Mesenchymal stem cell (in vitro differentiated cells and primary cell): ENCODE data around the gene METTL25B.

ENCODE experiments used
- DNase-seq: peaks from one replicate; pipeline ENCODE4 v3.0.0-alpha.2; 2013
- H2AFZ ChIP-seq: one replicate; pipeline ENCODE4 v1.6.1; 2013; ENCODE audit warnings: low read depth, mild to moderate bottlenecking, control low read depth, inconsistent platforms, low read length, moderate library complexity
- H2AK5ac ChIP-seq: 2 replicates; pipeline ENCODE4 v1.6.1; 2013; ENCODE audit warnings: low read length, moderate library complexity, mild to moderate bottlenecking, inconsistent platforms; ENCODE audit not compliant: severe bottlenecking
- H2BK120ac ChIP-seq: one replicate; pipeline ENCODE4 v1.6.1; 2013; ENCODE audit warnings: low read depth, mild to moderate bottlenecking, inconsistent platforms, low read length, moderate library complexity
- H2BK12ac ChIP-seq, 2 experiments: one replicate each; pipeline ENCODE4 v1.6.1; 2013; ENCODE audit warnings: inconsistent platforms in 2 of 2, low read length in 2 of 2, mild to moderate bottlenecking in 2 of 2, moderate library complexity in 2 of 2, control low read depth in 1 of 2
- H2BK15ac ChIP-seq: one replicate; pipeline ENCODE4 v1.6.1; 2013; ENCODE audit warnings: mild to moderate bottlenecking, low read depth, inconsistent platforms; ENCODE audit not compliant: poor library complexity, severe bottlenecking
- H2BK5ac ChIP-seq: 2 replicates; pipeline ENCODE4 v1.6.1; 2013; ENCODE audit warnings: low read depth, mild to moderate bottlenecking, low read length, control low read depth, inconsistent platforms; ENCODE audit not compliant: poor library complexity, severe bottlenecking
- H3K14ac ChIP-seq, 2 experiments: one replicate each; pipeline ENCODE4 v1.6.1; 2013; ENCODE audit warnings: inconsistent platforms in 2 of 2, low read length in 2 of 2, control low read depth in 1 of 2, mild to moderate bottlenecking in 1 of 2, moderate library complexity in 1 of 2
- H3K18ac ChIP-seq, 2 experiments: one replicate each; pipeline ENCODE4 v1.6.1; 2013; ENCODE audit warnings: inconsistent platforms in 2 of 2, low read length in 2 of 2, control low read depth in 1 of 2, low read depth in 1 of 2, mild to moderate bottlenecking in 1 of 2
- H3K23ac ChIP-seq, 2 experiments: one replicate each; pipeline ENCODE4 v1.6.1; 2013; ENCODE audit warnings: inconsistent platforms in 2 of 2, low read length in 2 of 2, mild to moderate bottlenecking in 2 of 2, moderate library complexity in 2 of 2, control low read depth in 1 of 2
- H3K27ac ChIP-seq: 2 replicates; pipeline ENCODE4 v1.5.1; 2013; ENCODE audit warnings: mild to moderate bottlenecking, moderate library complexity, low read length, control low read depth, inconsistent platforms; ENCODE audit not compliant: poor library complexity, severe bottlenecking
- H3K27me3 ChIP-seq, 2 experiments: 2 replicates each; pipeline versions ENCODE4 v1.6.1 to v1.7.0; 2013; ENCODE audit warnings: low read length in 2 of 2, mild to moderate bottlenecking in 2 of 2, moderate library complexity in 2 of 2, control low read depth in 1 of 2, inconsistent platforms in 1 of 2; ENCODE audit not compliant: control insufficient read depth in 1 of 2, insufficient read depth in 1 of 2
- H3K36me3 ChIP-seq, 2 experiments: 2 replicates each; pipeline versions ENCODE4 v1.6.1 to v1.7.0; 2013; ENCODE audit warnings: low read length in 2 of 2, control low read depth in 1 of 2, inconsistent platforms in 1 of 2, low read depth in 1 of 2, mild to moderate bottlenecking in 1 of 2; ENCODE audit not compliant: insufficient read depth in 2 of 2, control insufficient read depth in 1 of 2
- H3K4ac ChIP-seq, 2 experiments: one replicate each; pipeline ENCODE4 v1.6.1; 2013; ENCODE audit warnings: inconsistent platforms in 2 of 2, low read length in 2 of 2, mild to moderate bottlenecking in 2 of 2, moderate library complexity in 2 of 2, control low read depth in 1 of 2, low read depth in 1 of 2
- H3K4me1 ChIP-seq: 2 replicates; pipeline ENCODE4 v1.6.1; 2013; ENCODE audit warnings: low read depth, low read length, control low read depth; ENCODE audit not compliant: control insufficient read depth, insufficient read depth
- H3K4me2 ChIP-seq: 2 replicates; pipeline ENCODE4 v1.6.1; 2013; ENCODE audit warnings: low read length, mild to moderate bottlenecking, inconsistent platforms; ENCODE audit not compliant: poor library complexity, severe bottlenecking
- H3K4me3 ChIP-seq, 2 experiments: 2 replicates each; pipeline versions ENCODE4 v1.5.1 to v1.7.0; 2013; ENCODE audit warnings: low read length in 2 of 2, mild to moderate bottlenecking in 2 of 2, control low read depth in 1 of 2, low read depth in 1 of 2; ENCODE audit not compliant: insufficient read depth in 1 of 2
- H3K79me1 ChIP-seq: replicated peaks from 2 replicates; pipeline ENCODE4 v1.6.1; 2013; ENCODE audit warnings: mild to moderate bottlenecking, control low read depth, low read length, inconsistent platforms; ENCODE audit not compliant: poor library complexity, severe bottlenecking
- H3K9ac ChIP-seq: 2 replicates; pipeline ENCODE4 v1.7.0; 2013; ENCODE audit warnings: mild to moderate bottlenecking, low read length, moderate library complexity
- H3K9me3 ChIP-seq: 2 replicates; pipeline ENCODE4 v1.7.0; 2013; ENCODE audit warnings: mild to moderate bottlenecking, low read length; ENCODE audit not compliant: control insufficient read depth
- H4K8ac ChIP-seq: one replicate; pipeline ENCODE4 v1.6.1; 2013; ENCODE audit warnings: inconsistent platforms, mild to moderate bottlenecking, low read length, moderate library complexity
- H4K91ac ChIP-seq: one replicate; pipeline ENCODE4 v1.6.1; 2013; ENCODE audit warnings: mild to moderate bottlenecking, low read length, inconsistent platforms
- WGBS: methylation state at CpG from one replicate; pipeline ENCODE4 v1.1.7; 2013; ENCODE audit warnings: mixed read lengths; 5-methylcytosine and 5-hydroxymethylcytosine counted together

The METTL25B gene

DNA sequence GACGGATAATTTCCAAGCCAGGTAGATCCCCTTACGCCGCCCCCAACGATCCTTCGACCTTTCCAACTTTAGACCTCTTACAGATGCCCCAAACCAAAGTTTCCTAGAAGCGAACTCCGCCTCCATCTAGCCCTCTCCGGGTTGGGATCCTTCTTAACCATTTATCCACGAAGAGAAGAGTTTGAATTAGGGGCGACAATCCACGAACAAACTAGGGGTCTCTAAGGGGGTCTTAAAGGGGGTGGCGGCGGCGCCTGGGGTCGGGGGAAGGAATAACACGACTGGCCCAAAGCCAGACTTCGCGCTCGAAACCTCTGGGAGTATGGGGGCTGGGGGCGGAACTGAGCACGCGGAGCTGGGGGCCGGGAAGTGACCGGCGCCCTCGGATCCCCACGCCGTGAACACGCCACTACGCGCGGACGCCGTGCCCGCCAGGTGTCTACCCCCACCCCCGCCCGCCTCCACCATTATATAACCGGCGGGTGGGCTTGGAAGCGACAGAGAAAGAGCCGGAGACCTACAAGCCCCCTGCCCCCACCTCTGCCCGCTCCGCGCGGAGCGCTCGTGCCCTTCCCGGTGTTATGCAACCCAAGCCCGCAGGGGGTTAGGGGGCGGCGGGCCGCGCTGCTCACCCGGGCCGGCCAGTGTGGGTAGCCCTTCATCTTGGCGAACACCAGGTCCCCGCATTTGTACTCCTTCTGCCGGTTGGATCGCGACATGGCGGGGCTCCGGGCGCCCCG lies 22.6 kb downstream of the METTL25B start:
- peak overlapping the region; percentile 96 to 99 for H3K4ac ChIP-seq
- peaks cover 33% of the 10 kb centered on the region for H3K4me1 ChIP-seq
- peak overlapping the region; percentile 90 for H4K8ac ChIP-seq
- peak overlapping the region; percentile 84 to 90 for H3K4me3 ChIP-seq
- peak overlapping the region; percentile 14 to 92 for H2BK12ac ChIP-seq
- peak overlapping the region; percentile 2 to 56 for H3K14ac ChIP-seq
- 2% methylated on average over 37 of the region's 64 CpGs for WGBS
- no peaks in the 10 kb centered on the region for H3K9me3 ChIP-seq
- DNase-seq, result peak; percentile 62
- peak overlapping the region; percentile 98 for H2BK120ac ChIP-seq
- peak overlapping the region; percentile 99 for H2AK5ac ChIP-seq
- H4K91ac ChIP-seq, result peak overlapping the region; percentile 95
- H3K18ac ChIP-seq, result peak overlapping the region; percentile 97 to 98
- peak overlapping the region; percentile 74 for H2BK5ac ChIP-seq
- peaks cover 3 to 11% of the 10 kb centered on the region in 2 experiments for H3K36me3 ChIP-seq
- peak overlapping the region; percentile 90 for H3K27ac ChIP-seq
- peak overlapping the region; percentile 94 for H3K9ac ChIP-seq
- H3K4me2 ChIP-seq, result peak overlapping the region; percentile 90
- no peak overlapping the region for H2AFZ ChIP-seq
- no peaks in the 10 kb centered on the region for H3K27me3 ChIP-seq
- H3K23ac ChIP-seq, result peak overlapping the region; percentile 91 to 99
- H2BK15ac ChIP-seq, result peak overlapping the region; percentile 64
- H3K79me1 ChIP-seq, result peaks cover 9% of the 10 kb centered on the region

DNA sequence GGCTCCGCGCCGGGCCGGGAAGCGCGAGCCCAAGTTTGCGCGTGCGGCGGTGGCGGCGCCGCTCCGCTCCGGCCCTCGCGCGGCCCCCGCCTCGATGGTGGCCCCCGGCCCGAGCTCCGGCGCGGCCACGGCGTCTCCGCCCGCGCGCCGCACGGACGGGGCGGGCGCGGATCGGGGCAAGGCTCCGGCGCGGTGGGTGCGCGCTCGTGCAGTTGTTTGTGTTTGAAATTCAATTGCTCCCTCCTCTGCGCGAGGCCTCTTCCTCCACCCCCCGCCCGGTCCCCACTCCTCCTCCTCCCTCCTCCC lies 23.1 kb downstream of the METTL25B start, which contains the start of gene HDGF:
TSS of gene HDGF (minus strand) at position 225 of the 306 bp plus-strand sequence. CDS start 246 bp downstream, outside the sequence.
- 0% methylated on average over 4 of the region's 48 CpGs for WGBS
- Histone ChIP-seq H2BK5ac (peak within 1 kb of the TSS; percentile 74), H3K27ac (peak within 1 kb of the TSS; percentile 90)

DNA sequence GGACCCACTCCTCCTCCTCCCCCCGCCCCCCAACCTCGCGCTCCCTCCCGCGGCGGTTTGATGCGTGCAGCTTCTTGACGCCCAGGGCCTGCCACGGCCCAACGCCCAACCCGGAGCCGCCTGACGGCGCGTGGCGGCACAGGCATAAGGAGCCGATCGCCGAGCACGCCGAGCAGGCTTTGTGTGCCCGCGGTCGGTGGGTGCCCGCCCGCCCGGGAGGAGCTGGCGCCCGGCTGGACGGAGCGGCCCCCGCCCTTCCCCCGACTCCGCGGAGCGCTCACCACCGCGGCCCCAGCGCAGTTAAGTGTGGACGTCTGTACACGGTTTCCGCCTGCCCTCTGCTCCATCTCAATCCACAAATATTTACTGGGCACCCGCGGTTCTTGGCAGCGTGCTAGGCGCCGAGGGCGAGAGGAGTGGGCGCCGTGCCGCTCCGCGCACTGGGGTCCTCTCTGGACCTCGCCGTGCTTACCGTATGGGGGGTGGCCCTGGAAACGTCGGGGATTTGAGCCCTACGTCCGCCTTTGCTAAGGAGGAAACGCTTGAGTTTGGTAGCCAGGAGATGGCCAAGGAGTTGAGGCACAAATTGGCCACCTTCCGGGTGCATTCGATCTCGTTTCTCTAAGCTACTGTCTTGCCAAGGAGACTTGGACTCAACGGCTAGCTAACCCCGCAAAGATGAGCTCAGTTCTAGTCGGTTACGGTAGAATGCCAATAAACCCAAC lies 23.6 kb downstream of the METTL25B start:
- H3K18ac ChIP-seq, result peak overlapping the region; percentile 95 to 100
- H3K27ac ChIP-seq, result peak overlapping the region; percentile 77
- peak overlapping the region; percentile 77 for H2BK120ac ChIP-seq
- H3K36me3 ChIP-seq, result peaks cover 3 to 11% of the 10 kb centered on the region in 2 experiments
- peak overlapping the region; percentile 98 for H3K9ac ChIP-seq
- H2BK12ac ChIP-seq, result peak overlapping the region; percentile 38 to 85
- H2BK15ac ChIP-seq, result peak overlapping the region; percentile 95
- H3K4me1 ChIP-seq, result peaks cover 29% of the 10 kb centered on the region
- peak overlapping the region; percentile 93 for H4K8ac ChIP-seq
- H3K4ac ChIP-seq, result peak overlapping the region; percentile 90 to 92
- H3K9me3 ChIP-seq, result no peaks in the 10 kb centered on the region
- peak overlapping the region; percentile 44 for H2AK5ac ChIP-seq
- WGBS, result under 1% methylated on average over 53 of the region's 68 CpGs
- H3K79me1 ChIP-seq, result peaks cover 9% of the 10 kb centered on the region
- peak overlapping the region; percentile 60 for H2AFZ ChIP-seq
- peak overlapping the region; percentile 83 for H4K91ac ChIP-seq
- peak overlapping the region; percentile 84 to 97 for H3K4me3 ChIP-seq
- H3K23ac ChIP-seq, result peak overlapping the region in 1 of 2 experiments; percentile 66
- H2BK5ac ChIP-seq, result peak overlapping the region; percentile 15
- no peaks in the 10 kb centered on the region for H3K27me3 ChIP-seq
- H3K14ac ChIP-seq, result peak overlapping the region in 1 of 2 experiments; percentile 98
- peak; percentile 97 for DNase-seq
- H3K4me2 ChIP-seq, result peak overlapping the region; percentile 82

More for the DNA sequence above, 23.1 kb downstream of the METTL25B start, which contains the start of gene HDGF:
- peak within 1 kb of the TSS; percentile 99 for H2AK5ac ChIP-seq
- peak within 1 kb of the TSS; percentile 98 for H3K9ac ChIP-seq
- H4K8ac ChIP-seq, result peak within 1 kb of the TSS; percentile 93
- H3K79me1 ChIP-seq, result peaks cover 9% of the 10 kb centered on the region
- H3K9me3 ChIP-seq, result no peaks in the 10 kb centered on the region
- H3K4me3 ChIP-seq, result peak within 1 kb of the TSS; percentile 84 to 97
- H3K23ac ChIP-seq, result peak within 1 kb of the TSS; percentile 91 to 99
- no peak for DNase-seq
- H3K36me3 ChIP-seq, result peaks cover 3 to 11% of the 10 kb centered on the region in 2 experiments
- H2BK120ac ChIP-seq, result peak within 1 kb of the TSS; percentile 98
- peak within 1 kb of the TSS; percentile 96 to 99 for H3K4ac ChIP-seq
- H3K18ac ChIP-seq, result peak within 1 kb of the TSS; percentile 97 to 100
- H3K4me1 ChIP-seq, result peaks cover 30% of the 10 kb centered on the region
- H3K14ac ChIP-seq, result peak within 1 kb of the TSS; percentile 2 to 98
- peak within 1 kb of the TSS; percentile 90 for H3K4me2 ChIP-seq
- no peaks in the 10 kb centered on the region for H3K27me3 ChIP-seq
- H4K91ac ChIP-seq, result peak within 1 kb of the TSS; percentile 95
- peak within 1 kb of the TSS; percentile 60 for H2AFZ ChIP-seq
- H2BK15ac ChIP-seq, result peak within 1 kb of the TSS; percentile 95
- peak within 1 kb of the TSS; percentile 38 to 92 for H2BK12ac ChIP-seq
